ENCODE measurements around the gene PLXNA2. TPM values are rescaled to one million over a fixed set of nuclear protein-coding genes. Genes with fewer than 3 reads are reported as not detected.
A peak's percentile ranks its signal among the peaks of the same experiment; 100 is the strongest.

The PLXNA2 gene
- total and polyA plus RNA-seq, 2 donors (not counting 3 experiments of a cell fraction or from before 2014, with no cell fraction given), result 42.6 to 229 TPM

DNA sequence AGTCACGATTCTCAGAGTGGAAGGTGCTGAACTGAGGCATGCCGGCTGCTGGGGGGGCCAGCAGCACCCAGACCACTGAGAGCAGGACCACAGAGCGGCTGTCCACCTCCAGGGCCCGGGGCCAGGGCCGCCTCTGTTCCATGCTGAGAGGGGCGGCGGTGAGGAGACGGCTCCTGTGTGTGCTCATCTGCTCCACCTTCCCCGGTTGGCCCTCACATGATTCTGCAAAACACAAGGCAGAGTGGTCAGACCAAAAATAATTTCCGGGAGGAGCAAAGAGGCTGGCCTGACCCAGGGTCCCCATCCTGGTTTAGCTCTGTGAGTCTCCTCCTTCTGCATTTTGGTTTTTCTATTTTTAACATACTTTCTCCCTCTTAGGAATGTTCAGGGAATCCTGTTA lies 26.4 kb downstream of the PLXNA2 start:
- CTCF ChIA-PET, result interaction anchor here (32.5 kb wide), 1 partner anchor 21 kb away, joined by 714 read pairs; the partner anchor contains the start of gene PLXNA2
- H4K20me1 ChIP-seq (replicated peaks; ENCODE audit: control insufficient read depth, extremely low read depth, insufficient read depth, low read length), result no peaks in the 10 kb centered on the region
- POLR2A ChIA-PET, result interaction anchor here (1.1 kb wide), 1 partner anchor 10 kb away, joined by 3 read pairs; no protein-coding TSS in a partner anchor
- H3K9ac ChIP-seq (replicated peaks; ENCODE audit: extremely low read depth, insufficient read depth, low read length), result no peak overlapping the region
- no peak for DNase-seq (ENCODE audit: low read depth, low spot score)
- no peak overlapping the region for H3K4me3 ChIP-seq (replicated peaks in 1 of 3; ENCODE audit: insufficient read depth in 1 of 3, low read depth in 1 of 3, low read length in 3 of 3)
- no peak overlapping the region for H2AFZ ChIP-seq (ENCODE audit: low read depth, low read length)
- TF ChIP-seq FOS (IDR thresholded peaks at IDR 0.05; ENCODE audit: borderline replicate concordance, insufficient read depth, low read length) (no peak), POLR2A (IDR thresholded peaks at IDR 0.05; ENCODE audit: low read depth, low read length) (no peak), JUN (IDR thresholded peaks at IDR 0.05; ENCODE audit: borderline replicate concordance, insufficient read depth, insufficient read length, low read depth) (no peak), MYC (IDR thresholded peaks at IDR 0.05; ENCODE audit: low read depth, low read length) (no peak), POLR2AphosphoS5 (IDR thresholded peaks at IDR 0.05; ENCODE audit: insufficient read depth, low read depth, low read length) (no peak), GATA2 (IDR thresholded peaks at IDR 0.05; ENCODE audit: insufficient read depth, insufficient read length, low read depth, low read length) (no peak), EZH2 (IDR thresholded peaks at IDR 0.05; ENCODE audit: borderline replicate concordance, low read depth, low read length, severe bottlenecking) (no peak)
- TF ChIP-seq, protein P1, sequence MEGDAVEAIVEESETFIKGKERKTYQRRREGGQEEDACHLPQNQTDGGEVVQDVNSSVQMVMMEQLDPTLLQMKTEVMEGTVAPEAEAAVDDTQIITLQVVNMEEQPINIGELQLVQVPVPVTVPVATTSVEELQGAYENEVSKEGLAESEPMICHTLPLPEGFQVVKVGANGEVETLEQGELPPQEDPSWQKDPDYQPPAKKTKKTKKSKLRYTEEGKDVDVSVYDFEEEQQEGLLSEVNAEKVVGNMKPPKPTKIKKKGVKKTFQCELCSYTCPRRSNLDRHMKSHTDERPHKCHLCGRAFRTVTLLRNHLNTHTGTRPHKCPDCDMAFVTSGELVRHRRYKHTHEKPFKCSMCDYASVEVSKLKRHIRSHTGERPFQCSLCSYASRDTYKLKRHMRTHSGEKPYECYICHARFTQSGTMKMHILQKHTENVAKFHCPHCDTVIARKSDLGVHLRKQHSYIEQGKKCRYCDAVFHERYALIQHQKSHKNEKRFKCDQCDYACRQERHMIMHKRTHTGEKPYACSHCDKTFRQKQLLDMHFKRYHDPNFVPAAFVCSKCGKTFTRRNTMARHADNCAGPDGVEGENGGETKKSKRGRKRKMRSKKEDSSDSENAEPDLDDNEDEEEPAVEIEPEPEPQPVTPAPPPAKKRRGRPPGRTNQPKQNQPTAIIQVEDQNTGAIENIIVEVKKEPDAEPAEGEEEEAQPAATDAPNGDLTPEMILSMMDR (IDR thresholded peaks at IDR 0.05; ENCODE audit: extremely low read depth in 1 of 2, insufficient read depth in 1 of 2, low read depth in 1 of 2, low read length in 2 of 2), result no peak
- TF ChIP-seq, protein P2, sequence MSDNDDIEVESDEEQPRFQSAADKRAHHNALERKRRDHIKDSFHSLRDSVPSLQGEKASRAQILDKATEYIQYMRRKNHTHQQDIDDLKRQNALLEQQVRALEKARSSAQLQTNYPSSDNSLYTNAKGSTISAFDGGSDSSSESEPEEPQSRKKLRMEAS (IDR thresholded peaks at IDR 0.05; ENCODE audit: insufficient read depth, insufficient read length), result no peak
- intact Hi-C loops (cut with micrococcal nuclease) (no loop called here), dilution Hi-C loops (cut with MboI; ENCODE audit: extremely low pct_ligation_motif_present, low sequenced_read_pairs) (no loop called here)
- H3K4me1 ChIP-seq (ENCODE audit: control insufficient read depth, extremely low read depth, insufficient read depth, low read length), result peaks cover 92% of the 10 kb centered on the region
- no peaks in the 10 kb centered on the region for H3K9me3 ChIP-seq (replicated peaks; ENCODE audit: control insufficient read depth, insufficient read depth, low read length)
- H3K27ac ChIP-seq (ENCODE audit: insufficient read depth, low read depth, low read length), result peak overlapping the region; percentile 91
- no peaks in the 10 kb centered on the region for H3K9me1 ChIP-seq (replicated peaks; ENCODE audit: control insufficient read depth, extremely low read depth, insufficient read depth, low read length)
- H3K79me2 ChIP-seq (ENCODE audit: control insufficient read depth, insufficient read depth, low read length), result peaks cover 95% of the 10 kb centered on the region
- H3K4me2 ChIP-seq (ENCODE audit: insufficient read depth, low read length), result no peak overlapping the region
- peaks cover 17 to 21% of the 10 kb centered on the region in 2 experiments for H3K36me3 ChIP-seq (ENCODE audit: control insufficient read depth in 2 of 2, extremely low read depth in 1 of 2, insufficient read depth in 2 of 2, low read length in 2 of 2)
- no TSS peak for BruUV-seq (replicated peaks)
- H3K27me3 ChIP-seq (ENCODE audit: control insufficient read depth in 2 of 2, insufficient read depth in 2 of 2, low read length in 2 of 2), result no peaks in the 10 kb centered on the region
- FAIRE-seq, result no peak
